HepG2 (cell line): ENCODE measurements around the gene CPLX1. TPM values are rescaled to one million over a fixed set of nuclear protein-coding genes. Genes with fewer than 3 reads are reported as not detected.
A peak's percentile ranks its signal among the peaks of the same experiment; 100 is the strongest.

Experiments
- ATF1 ChIP-seq: IDR thresholded peaks from 2 replicates; pipeline ENCODE4 v1.6.1; 2016; ENCODE audit warnings: mild to moderate bottlenecking, control low read depth
- CBFB ChIP-seq: sonication (generic); formaldehyde crosslinking; IDR thresholded peaks from 2 replicates; pipeline ENCODE4 v1.4.0; 2020; ENCODE audit warnings: missing genetic modification reagents
- EHMT2 ChIP-seq: fragments of 200-600 bp; sonication (generic); IDR thresholded peaks from 2 replicates; pipeline ENCODE4 v1.7.0; 2017; ENCODE audit warnings: antibody characterized with exemption, low read depth, low read length, borderline replicate concordance
- ELF1 ChIP-seq: sonication (generic); formaldehyde crosslinking; IDR thresholded peaks from 2 replicates; pipeline ENCODE4 v1.4.0; 2020; ENCODE audit warnings: missing genetic modification reagents
- HCFC1 ChIP-seq: fragments of 150-350 bp; IDR thresholded peaks from 2 replicates; pipeline ENCODE4 v1.6.1; 2014; ENCODE audit warnings: low read depth, low read length
- HMG20B ChIP-seq: conservative IDR thresholded peaks from 2 replicates; pipeline ENCODE4 v1.6.1; 2016; ENCODE audit warnings: missing genetic modification reagents, missing compliant biosample characterization
- MTF1 ChIP-seq: sonication (generic); formaldehyde crosslinking; IDR thresholded peaks from 2 replicates; pipeline ENCODE4 v1.5.0; 2020; ENCODE audit warnings: missing genetic modification reagents
- NFRKB ChIP-seq: fragments of 450-650 bp; IDR thresholded peaks from 2 replicates; pipeline ENCODE4 v1.6.1; 2017
- PHF8 ChIP-seq: sonication (generic); formaldehyde crosslinking; IDR thresholded peaks from 2 replicates; pipeline ENCODE4 v1.5.0; 2020; ENCODE audit warnings: missing genetic modification reagents
- REL ChIP-seq: sonication (generic); formaldehyde crosslinking; conservative IDR thresholded peaks from 2 replicates; pipeline ENCODE4 v1.8.0; 2022; ENCODE audit warnings: mild to moderate bottlenecking, missing genetic modification reagents, moderate library complexity
- SMYD3 ChIP-seq: sonication (generic); formaldehyde crosslinking; IDR thresholded peaks from 2 replicates; pipeline ENCODE4 v1.8.1; 2023; ENCODE audit warnings: mild to moderate bottlenecking, missing genetic modification reagents
- TCF7L2 ChIP-seq: IDR thresholded peaks from 2 replicates; pipeline ENCODE4 v1.6.1; 2011; ENCODE audit warnings: mild to moderate bottlenecking, low read depth, low read length, moderate library complexity
- ZNF160 ChIP-seq: sonication (generic); formaldehyde crosslinking; IDR thresholded peaks from 2 replicates; pipeline ENCODE4 v1.8.0; 2022; ENCODE audit warnings: mild to moderate bottlenecking, inconsistent platforms, missing genetic modification reagents
- ZNF207 ChIP-seq: fragments of 450-650 bp; IDR thresholded peaks from 2 replicates; pipeline ENCODE4 v1.6.1; 2016; ENCODE audit warnings: antibody characterized with exemption, borderline replicate concordance
- ZNF263 ChIP-seq: sonication (generic); formaldehyde crosslinking; IDR thresholded peaks from 2 replicates; pipeline ENCODE4 v1.4.0; 2020; ENCODE audit warnings: missing genetic modification reagents
- ZNF407 ChIP-seq: sonication (generic); formaldehyde crosslinking; IDR thresholded peaks from one replicate; pipeline ENCODE4 v1.5.1; 2020; ENCODE audit warnings: mild to moderate bottlenecking, missing genetic modification reagents; ENCODE audit errors: not compliant biosample characterization
- ZNF569 ChIP-seq: sonication (generic); formaldehyde crosslinking; IDR thresholded peaks from 2 replicates; pipeline ENCODE4 v1.5.0; 2020; ENCODE audit warnings: mild to moderate bottlenecking, missing genetic modification reagents, moderate library complexity, borderline replicate concordance
- ZNF616 ChIP-seq: sonication (generic); formaldehyde crosslinking; IDR thresholded peaks from 2 replicates; pipeline ENCODE4 v1.5.0; 2020; ENCODE audit warnings: low read depth, mild to moderate bottlenecking, missing genetic modification reagents
- ZNF678 ChIP-seq: sonication (generic); formaldehyde crosslinking; IDR thresholded peaks from 2 replicates; pipeline ENCODE4 v1.4.0; 2020; ENCODE audit warnings: mild to moderate bottlenecking, missing genetic modification reagents
- ZNF724P ChIP-seq: sonication (generic); formaldehyde crosslinking; IDR thresholded peaks from 2 replicates; pipeline ENCODE4 v1.8.0; 2022; ENCODE audit warnings: missing genetic modification reagents, borderline replicate concordance
- polyA plus RNA-seq, 8 experiments: library from polyadenylated mRNA; depleted of rRNA in 3 of 8; stranded (reverse) in 7 of 8; unstranded in 1 of 8; fragments of >200 nt; fragmentation: Illumina TruSeq in 4 of 8; extraction: Trizol in 4 of 8; gene quantifications; 2 replicates each; pipeline versions ENCODE4 v1.2.1 to v1.2.3, GENCODE V29; 2011 to 2016; ENCODE audit warnings: low read depth in 4 of 8, missing spikeins in 1 of 8, mixed read lengths in 1 of 8; ENCODE audit not compliant: insufficient read depth in 1 of 8
- total RNA-seq, 5 experiments: library from RNA; depleted of rRNA; stranded (reverse); fragments of >200 nt; fragmentation: Illumina TruSeq; extraction: Trizol; gene quantifications; 2 replicates each; pipeline ENCODE4 v1.2.3, GENCODE V29; 2016; ENCODE audit warnings: low read depth in 1 of 5
- TF ChIP-seq, protein P1 (sequence below): sonication (generic); formaldehyde crosslinking; IDR thresholded peaks from 2 replicates; pipeline ENCODE4 v1.4.0; 2020; ENCODE audit warnings: mild to moderate bottlenecking, low read depth, missing genetic modification reagents

The CPLX1 gene
- total and polyA plus RNA-seq, 2 of the 13 experiments (the other 11 are each of a cell fraction or from before 2014, with no cell fraction given): 0.18 TPM

GRCh38 chr4:781493-782216 lies 44.3 kb downstream of the CPLX1 start (continued):
- TF ChIP-seq ZNF407 (CRISPR knock-in tag) (no peak), HCFC1 (no peak; the same call in 1 of the 2 replicates), EHMT2 (no peak), ATF1 (CRISPR knock-in tag) (peak; percentile 82), MTF1 (CRISPR knock-in tag) (no peak), ZNF160 (no peak), ZNF616 (0 out of 2 replicates have a peak, but pooled peaks have one; percentile 30), ZNF569 (CRISPR knock-in tag) (no peak), ZNF724P (CRISPR knock-in tag) (no peak), REL (CRISPR knock-in tag) (no peak), ELF1 (no peak; the same call in 1 of the 2 replicates), CBFB (peak; percentile 4; the same call in 1 of the 2 replicates), NFRKB (no peak), ZNF263 (CRISPR knock-in tag) (no peak), HMG20B (CRISPR knock-in tag) (no peak), TCF7L2 (no peak), SMYD3 (CRISPR knock-in tag) (no peak; the same call in 1 of the 2 replicates), ZNF207 (no peak), ZNF678 (CRISPR knock-in tag) (no peak), PHF8 (CRISPR knock-in tag) (peak; percentile 91)
- TF ChIP-seq, protein P1, sequence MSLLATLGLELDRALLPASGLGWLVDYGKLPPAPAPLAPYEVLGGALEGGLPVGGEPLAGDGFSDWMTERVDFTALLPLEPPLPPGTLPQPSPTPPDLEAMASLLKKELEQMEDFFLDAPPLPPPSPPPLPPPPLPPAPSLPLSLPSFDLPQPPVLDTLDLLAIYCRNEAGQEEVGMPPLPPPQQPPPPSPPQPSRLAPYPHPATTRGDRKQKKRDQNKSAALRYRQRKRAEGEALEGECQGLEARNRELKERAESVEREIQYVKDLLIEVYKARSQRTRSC: no peak
